Activated CD8-positive, alpha-beta memory T cell treated with anti-CD3 and anti-CD28 coated beads, Interleukin-2, amount 50 U/mL, for 1 hour (primary cell): ENCODE results near the gene CCL17.
A peak's percentile ranks its signal among the peaks of the same experiment; 100 is the strongest.
"Not testable (repeated sequence)": the region's sequence is repeated elsewhere in the genome, so short reads cannot be mapped to it uniquely, and the experiment has no call there.

ENCODE experiments used
- DNase-seq: peaks from one replicate; pipeline ENCODE4 v3.0.0-alpha.2; 2020; ENCODE audit errors: extremely low read depth

The CCL17 gene

GRCh38 chr16:57430955-57431354 is 26.4 kb downstream of the CCL17 start:
- no peak for DNase-seq

- no peak for DNase-seq
Measured at GRCh38 chr16:57432505-57432904, 27.9 kb downstream of the CCL17 start.

- DNase-seq: no peak
Measured at GRCh38 chr16:57432989-57433388, 28.4 kb downstream of the CCL17 start.

- no peak for DNase-seq
Measured at GRCh38 chr16:57434003-57434402, 29.4 kb downstream of the CCL17 start.

- no peak for DNase-seq
Measured at GRCh38 chr16:57435838-57436237, 31.3 kb downstream of the CCL17 start.

GRCh38 chr16:57439947-57440346 is 35.4 kb downstream of the CCL17 start:
- not testable (repeated sequence) for DNase-seq

- DNase-seq: not testable (repeated sequence)
Measured at GRCh38 chr16:57440551-57440950, 36.0 kb downstream of the CCL17 start.

- no peak for DNase-seq
Measured at GRCh38 chr16:57444711-57445110, 40.1 kb downstream of the CCL17 start.

- DNase-seq: no peak
Measured at GRCh38 chr16:57445510-57445909, 40.9 kb downstream of the CCL17 start.

GRCh38 chr16:57446531-57447185 is 42.1 kb downstream of the CCL17 start:
- no peak for DNase-seq

GRCh38 chr16:57447186-57447962 is 42.8 kb downstream of the CCL17 start, which contains the start of the genes CIAPIN1 and COQ9:
TSS of gene CIAPIN1 (minus strand) at chr16:57447385. CDS start at chr16:57440928, 6,457 bp downstream.
TSS of gene COQ9 (plus strand) at chr16:57447479. CDS start at chr16:57447506, 27 bp downstream.
- DNase-seq: peak; percentile 80

- no peak for DNase-seq
Measured at GRCh38 chr16:57452021-57452420, 47.5 kb downstream of the CCL17 start.

- peak; percentile 69 for DNase-seq
Measured at GRCh38 chr16:57462209-57462977, 57.8 kb downstream of the CCL17 start, which contains the start of gene POLR2C. TSS of gene POLR2C (plus strand) at chr16:57462679. CDS start at chr16:57462725, 46 bp downstream.

- no peak for DNase-seq
Measured at GRCh38 chr16:57462978-57463362, 58.4 kb downstream of the CCL17 start.

GRCh38 chr16:57464523-57464922 is 60.0 kb downstream of the CCL17 start:
- no peak for DNase-seq
